Mesothelial cell of epicardium (in vitro differentiated cells): ENCODE results near the gene DAGLA. TPM values are rescaled to one million over a fixed set of nuclear protein-coding genes. Genes with fewer than 3 reads are reported as not detected.

Experiments
- DNase-seq, 2 experiments: peaks; one replicate each; pipeline ENCODE4 v3.0.0; 2021; ENCODE audit warnings: low spot score in 2 of 2; ENCODE audit not compliant: unreplicated experiment in 2 of 2
- H3K27ac Mint-ChIP-seq: 2 replicates; pipeline ENCODE4 v1.8.0; 2021; ENCODE audit warnings: mixed read lengths
- H3K27me3 Mint-ChIP-seq: 2 replicates; pipeline ENCODE4 v1.8.0; 2021; ENCODE audit warnings: low read depth, mixed read lengths
- H3K36me3 Mint-ChIP-seq: 2 replicates; pipeline ENCODE4 v1.8.0; 2021; ENCODE audit warnings: mixed read lengths
- H3K4me1 Mint-ChIP-seq: 2 replicates; pipeline ENCODE4 v1.8.0; 2021; ENCODE audit warnings: mixed read lengths
- H3K4me3 Mint-ChIP-seq: 2 replicates; pipeline ENCODE4 v1.8.0; 2021; ENCODE audit warnings: mild to moderate bottlenecking, moderate library complexity, mixed read lengths
- H3K9me3 Mint-ChIP-seq: 2 replicates; pipeline ENCODE4 v1.8.0; 2021; ENCODE audit warnings: mixed read lengths
- CTCF ChIP-seq: fragments of 200-600 bp; sonication (generic); IDR thresholded peaks from one replicate; pipeline ENCODE4 v1.5.0; 2021; ENCODE audit warnings: antibody characterized with exemption; ENCODE audit not compliant: unreplicated experiment
- total RNA-seq: library from RNA; stranded (reverse); gene quantifications from 3 replicates; pipeline ENCODE4 v1.2.1, GENCODE V29; 2021

The DAGLA gene
- total RNA-seq, 1 donor from 2014 or later, result 8.1 TPM

- Mint-ChIP-seq H3K27me3 (no peaks in the 10 kb centered on the region), H3K4me3 (no peak overlapping the region), H3K27ac (peak overlapping the region; percentile 86), H3K36me3 (peaks cover 21% of the 10 kb centered on the region), H3K9me3 (no peaks in the 10 kb centered on the region), H3K4me1 (no peaks in the 10 kb centered on the region)
- TF ChIP-seq CTCF, result no peak
- DNase-seq, result no peak
Observed at GRCh38 chr11:61783717-61784505, 103.7 kb downstream of the DAGLA start.

DNA sequence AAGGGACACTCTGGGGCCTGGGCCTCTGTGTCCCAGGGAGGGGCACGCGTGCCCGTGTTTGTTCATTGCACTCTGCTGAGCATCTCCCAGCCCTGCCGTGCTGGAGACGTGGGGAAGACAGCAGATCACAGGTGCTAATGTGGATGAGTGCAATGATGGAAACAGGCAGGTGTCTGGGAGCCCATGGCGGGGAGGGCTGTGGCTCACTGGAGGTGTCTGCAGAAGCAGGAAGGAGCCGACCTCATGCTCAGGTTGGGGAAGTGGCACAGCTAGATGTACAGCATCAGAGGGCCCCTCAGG, 104.3 kb downstream of the DAGLA start:
- Mint-ChIP-seq H3K9me3 (no peaks in the 10 kb centered on the region), H3K4me1 (no peaks in the 10 kb centered on the region), H3K4me3 (no peak overlapping the region), H3K36me3 (peaks cover 21% of the 10 kb centered on the region), H3K27me3 (no peaks in the 10 kb centered on the region), H3K27ac (peak overlapping the region; percentile 86)
- no peak for TF ChIP-seq CTCF
- no peak for DNase-seq

DNA sequence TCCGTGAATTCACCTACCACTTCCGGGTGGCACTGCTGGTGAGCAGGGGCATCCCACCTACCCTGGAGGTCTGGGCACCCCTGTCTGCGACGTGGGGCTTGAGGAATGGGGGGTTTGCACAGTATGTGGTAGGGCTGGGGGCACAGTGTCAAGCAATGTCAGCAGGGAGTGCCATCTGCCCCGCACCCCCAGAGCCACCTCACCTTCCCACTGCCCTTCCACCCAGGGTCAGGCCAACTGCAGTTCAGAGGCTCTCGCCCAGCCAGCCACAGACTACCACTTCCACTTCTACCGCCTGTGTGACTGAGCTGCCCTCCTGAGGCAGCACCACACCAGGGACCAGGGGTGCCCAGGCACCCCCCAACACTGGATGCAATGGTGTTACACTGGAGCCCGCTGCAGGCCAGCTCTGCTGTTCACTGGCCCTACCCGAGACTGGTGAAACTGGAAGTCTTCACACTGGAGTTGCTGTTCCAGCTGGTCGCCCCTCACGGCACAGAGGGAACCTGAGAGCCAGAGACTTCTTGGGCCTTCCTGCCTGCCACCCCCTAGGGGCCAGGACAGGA, 105.7 kb downstream of the DAGLA start:
- peak overlapping the region; percentile 39 for H3K27ac Mint-ChIP-seq
- H3K4me3 Mint-ChIP-seq, result no peak overlapping the region
- no peak for DNase-seq
- H3K4me1 Mint-ChIP-seq, result no peaks in the 10 kb centered on the region
- no peaks in the 10 kb centered on the region for H3K27me3 Mint-ChIP-seq
- TF ChIP-seq CTCF, result no peak
- no peaks in the 10 kb centered on the region for H3K9me3 Mint-ChIP-seq
- peaks cover 19% of the 10 kb centered on the region for H3K36me3 Mint-ChIP-seq

- peaks cover 17% of the 10 kb centered on the region for H3K36me3 Mint-ChIP-seq
- no peak overlapping the region for H3K4me3 Mint-ChIP-seq
- peaks cover 10% of the 10 kb centered on the region for H3K4me1 Mint-ChIP-seq
- no peaks in the 10 kb centered on the region for H3K9me3 Mint-ChIP-seq
- no peak for DNase-seq
- H3K27ac Mint-ChIP-seq, result peak overlapping the region; percentile 62
- no peaks in the 10 kb centered on the region for H3K27me3 Mint-ChIP-seq
- TF ChIP-seq CTCF, result peak; percentile 37
Observed at GRCh38 chr11:61787928-61788491, 107.8 kb downstream of the DAGLA start.

DNA sequence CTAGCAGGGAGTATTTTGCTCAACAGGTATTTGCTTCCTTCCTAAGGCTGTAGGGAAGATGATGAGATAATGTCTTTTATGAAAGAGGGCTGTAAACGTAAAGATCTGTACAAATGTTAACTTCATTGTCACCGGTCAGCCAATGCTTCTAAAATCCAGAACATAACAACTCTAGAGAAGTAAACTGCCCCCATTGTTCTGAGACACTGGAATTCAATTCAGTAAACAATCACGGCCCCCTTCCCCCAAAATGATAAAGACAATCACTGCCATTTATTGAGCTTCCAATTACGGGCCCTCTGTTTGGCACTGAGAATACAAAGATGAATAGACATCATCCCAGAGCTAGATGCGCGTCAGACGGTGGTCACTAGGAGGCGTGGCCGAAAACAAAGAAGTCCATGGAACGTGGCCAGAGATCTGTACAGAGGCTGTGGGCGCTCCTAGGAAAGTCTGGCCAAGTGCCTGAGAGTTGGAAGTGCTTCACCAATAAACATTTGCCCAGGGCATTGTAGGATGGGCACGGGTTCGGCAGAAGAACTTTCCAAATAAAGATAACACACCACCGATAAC, 111.6 kb downstream of the DAGLA start:
- peak overlapping the region; percentile 99 for H3K27ac Mint-ChIP-seq
- no peaks in the 10 kb centered on the region for H3K9me3 Mint-ChIP-seq
- H3K27me3 Mint-ChIP-seq, result no peaks in the 10 kb centered on the region
- peak overlapping the region; percentile 90 for H3K4me3 Mint-ChIP-seq
- peaks cover 4% of the 10 kb centered on the region for H3K36me3 Mint-ChIP-seq
- H3K4me1 Mint-ChIP-seq, result peaks cover 18% of the 10 kb centered on the region
- DNase-seq, result peak in 1 of 2 experiments; percentile 75
- peak; percentile 38 for TF ChIP-seq CTCF
